ENCODE results near the gene TRIM17. TPM values are rescaled to one million over a fixed set of nuclear protein-coding genes. Genes with fewer than 3 reads are reported as not detected.

Gene TRIM17
- total and polyA plus RNA-seq, 9 of the 15 experiments (the other 6 are each of a cell fraction or from before 2014, with no cell fraction given): not detected

DNA sequence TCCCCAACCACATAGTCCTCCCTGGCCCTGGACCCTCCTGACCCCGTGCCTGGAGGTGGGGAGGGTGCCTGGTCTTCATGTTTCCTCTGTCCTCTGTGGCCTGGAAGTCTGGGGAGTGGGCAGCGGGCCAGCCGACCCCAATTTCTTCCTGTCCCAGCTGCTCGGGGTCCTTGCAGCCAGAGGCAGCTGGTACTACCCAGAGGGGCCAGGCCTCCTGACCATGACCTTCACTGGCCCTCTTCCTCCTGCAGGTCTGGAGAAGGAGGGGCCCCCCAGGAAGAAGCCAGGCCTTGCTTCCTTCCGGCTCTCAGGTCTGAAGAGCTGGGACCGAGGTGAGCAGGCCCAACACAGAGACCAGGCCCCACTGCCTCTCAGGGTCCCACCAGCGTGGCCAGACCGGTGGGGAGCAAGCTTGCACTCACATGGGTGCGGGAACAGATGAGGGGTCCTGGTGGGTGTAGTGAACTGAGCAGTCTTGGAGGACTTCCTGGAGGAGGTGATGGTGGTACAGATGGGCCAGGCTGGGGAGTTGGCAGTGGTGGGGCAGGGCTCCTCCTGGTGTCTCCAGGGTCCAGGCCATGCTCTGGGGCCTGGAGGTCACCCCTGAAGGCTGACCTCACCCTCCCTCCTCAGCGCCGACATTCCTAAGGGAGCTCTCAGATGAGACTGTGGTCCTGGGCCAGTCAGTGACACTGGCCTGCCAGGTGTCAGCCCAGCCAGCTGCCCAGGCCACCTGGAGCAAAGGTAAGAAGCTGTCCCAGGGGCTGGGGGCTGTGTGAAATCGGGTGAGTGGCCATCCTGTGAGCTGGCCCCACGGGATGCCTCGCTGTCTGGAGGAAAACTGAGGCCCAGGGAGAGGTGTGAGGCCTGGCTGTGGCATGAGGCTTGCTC, 42.7 kb downstream of the TRIM17 start (continued):
- TF ChIP-seq MCM3 (IDR thresholded peaks at IDR 0.05) (no peak), RAD21 (CRISPR knock-in tag; conservative IDR thresholded peaks at IDR 0.05 in 1 of 2, IDR thresholded peaks at IDR 0.05 in 1 of 2) (no peak), CHD4 (IDR thresholded peaks at IDR 0.05; ENCODE audit: insufficient read depth, insufficient replicate concordance, low read depth, low read length, poor library complexity, severe bottlenecking) (peak; percentile 52), POLR2G (IDR thresholded peaks at IDR 0.05; ENCODE audit: low read depth, low read length) (peak; percentile 25; the same call in 1 of the 2 replicates), SRF (CRISPR knock-in tag; IDR thresholded peaks at IDR 0.05) (no peak), BCOR (IDR thresholded peaks at IDR 0.05) (peak; percentile 97), HDAC2 (IDR thresholded peaks at IDR 0.05) (peak; percentile 56; the same call in 1 of the 2 replicates), TCFL5 (CRISPR knock-in tag; conservative IDR thresholded peaks at IDR 0.05) (no peak), POU5F1 (IDR thresholded peaks at IDR 0.05; ENCODE audit: borderline replicate concordance, low read depth, low read length, partially characterized antibody) (no peak), CBX1 (IDR thresholded peaks at IDR 0.05; ENCODE audit: low read depth) (peak; percentile 82; the same call in 1 of the 2 replicates), ZBTB7A (IDR thresholded peaks at IDR 0.05; ENCODE audit: borderline replicate concordance, control insufficient read depth, low read depth, low read length) (0 out of 2 replicates have a peak, but pooled peaks have one; percentile 20), ZNF785 (CRISPR knock-in tag; IDR thresholded peaks at IDR 0.05) (no peak), RBM25 (IDR thresholded peaks at IDR 0.05; ENCODE audit: low read depth, low read length, severe bottlenecking) (peak; percentile 97), PRMT5 (CRISPR knock-in tag; IDR thresholded peaks at IDR 0.05) (no peak), PHF20 (IDR thresholded peaks at IDR 0.05; ENCODE audit: partially characterized antibody) (peak; percentile 27), DMBX1 (CRISPR knock-in tag; IDR thresholded peaks at IDR 0.05; ENCODE audit: borderline replicate concordance) (0 out of 2 replicates have a peak, but pooled peaks have one; percentile 48), ZFP36 (IDR thresholded peaks at IDR 0.05; ENCODE audit: low read depth, low read length, partially characterized antibody) (peak; percentile 100), PCBP2 (IDR thresholded peaks at IDR 0.05; ENCODE audit: low read depth, low read length, poor library complexity, severe bottlenecking) (no peak), RCOR1 (IDR thresholded peaks at IDR 0.05; ENCODE audit: borderline replicate concordance in 1 of 2, low read depth in 2 of 2, low read length in 2 of 2) (peak in 1 of 2 experiments; percentile 52; a peak in 3 of 4 replicates), PTBP1 (IDR thresholded peaks at IDR 0.05; ENCODE audit: low read depth, low read length) (peak; percentile 92)
- TF ChIP-seq, protein P1, sequence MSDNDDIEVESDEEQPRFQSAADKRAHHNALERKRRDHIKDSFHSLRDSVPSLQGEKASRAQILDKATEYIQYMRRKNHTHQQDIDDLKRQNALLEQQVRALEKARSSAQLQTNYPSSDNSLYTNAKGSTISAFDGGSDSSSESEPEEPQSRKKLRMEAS (CRISPR knock-in tag; IDR thresholded peaks at IDR 0.05): 0 out of 2 replicates have a peak, but pooled peaks have one; percentile 24

Data from K562 (cell line).